Stomach (tissue), 9 donors: ENCODE results near the gene CARMIL1. TPM values are rescaled to one million over a fixed set of nuclear protein-coding genes. Genes with fewer than 3 reads are reported as not detected.

Experiments used
- DNase-seq, 2 donors: peaks; one replicate each; pipeline versions ENCODE4 v3.0.0 to v3.0.0-alpha.2; 2013 to 2019
- H3K27ac ChIP-seq, 5 donors: fragments of 200-600 bp in 4 of 5; sonication (generic) in 4 of 5; one replicate each; pipeline ENCODE4 v1.5.1; 2013 to 2019; ENCODE audit warnings: mild to moderate bottlenecking in 1 of 5, moderate library complexity in 1 of 5
- H3K27me3 ChIP-seq, 3 donors: fragments of 200-600 bp; sonication (generic); one replicate each; pipeline ENCODE4 v1.5.1; 2017 to 2019; ENCODE audit warnings: mixed run types in 1 of 3
- H3K36me3 ChIP-seq, 4 donors: fragments of 200-600 bp; sonication (generic); 1 replicate in 3 of 4; 2 replicates in 1 of 4; pipeline ENCODE4 v1.5.1; 2016 to 2019
- H3K4me1 ChIP-seq, 4 donors: fragments of 200-600 bp; sonication (generic); one replicate each; pipeline ENCODE4 v1.5.1; 2016 to 2019
- H3K4me3 ChIP-seq, 4 donors: fragments of 200-600 bp; sonication (generic) in 3 of 4; one replicate each; pipeline ENCODE4 v1.5.1; 2016 to 2019; ENCODE audit warnings: mild to moderate bottlenecking in 1 of 4
- H3K9me3 ChIP-seq, 4 donors: fragments of 200-600 bp; sonication (generic); one replicate each; pipeline ENCODE4 v1.5.1; 2016 to 2019
- EP300 ChIP-seq: sonication (generic); formaldehyde crosslinking; IDR thresholded peaks from one replicate; pipeline ENCODE4 v1.6.1; 2017; ENCODE audit warnings: antibody characterized with exemption
- POLR2A ChIP-seq, 4 donors: fragments of 450-650 bp; IDR thresholded peaks; one replicate each; pipeline ENCODE4 v1.6.1; 2016; ENCODE audit warnings: antibody characterized with exemption in 4 of 4, control low read depth in 2 of 4, mild to moderate bottlenecking in 1 of 4, moderate library complexity in 1 of 4
- POLR2AphosphoS5 ChIP-seq, 3 donors: sonication (generic); formaldehyde crosslinking; IDR thresholded peaks; one replicate each; pipeline ENCODE4 v1.6.1; 2016; ENCODE audit warnings: antibody characterized with exemption in 3 of 3
- WGBS, 5 donors: extraction: QIAGEN DNeasy Blood & Tissue Kit in 3 of 5; methylation state at CpG; one replicate each; pipeline versions ENCODE4 v1.1.5 to v1.1.7; 2013 to 2018; 5-methylcytosine and 5-hydroxymethylcytosine counted together
- intact Hi-C: fragments of 100-400 bp; cut with DNase I; formaldehyde crosslinking; loops from one replicate; pipeline ENCODE4 v1.15.1; 2023; ENCODE audit warnings: low total_unique reads
- polyA plus RNA-seq, 3 donors: library from polyadenylated mRNA; stranded (reverse); fragments of 200-250 nt; gene quantifications; one replicate each; pipeline ENCODE4 v1.2.3, GENCODE V29; 2013
- total RNA-seq, 5 donors: library from RNA; depleted of rRNA; stranded (reverse); fragments of >200 nt; gene quantifications; one replicate each; pipeline versions ENCODE4 v1.1.0 to v1.2.3, GENCODE V29; 2014 to 2016
- TF ChIP-seq, protein P1 (sequence below), 7 experiments: fragments of 450-650 bp in 4 of 7; fragments of 200-600 bp in 3 of 7; sonication (generic) in 3 of 7; IDR thresholded peaks; one replicate each; pipeline ENCODE4 v1.5.1; 2016 to 2019; ENCODE audit warnings: antibody characterized with exemption in 7 of 7, control low read depth in 2 of 7, mild to moderate bottlenecking in 1 of 7
- donor health status: healthy with polysubstance abuse.
- donor health status: Bipolar disorder and iron deficiency.
- donor health status: healthy.

CARMIL1 gene
- total and polyA plus RNA-seq, 8 donors: 10.5 to 42.7 (median 14.9) TPM

DNA sequence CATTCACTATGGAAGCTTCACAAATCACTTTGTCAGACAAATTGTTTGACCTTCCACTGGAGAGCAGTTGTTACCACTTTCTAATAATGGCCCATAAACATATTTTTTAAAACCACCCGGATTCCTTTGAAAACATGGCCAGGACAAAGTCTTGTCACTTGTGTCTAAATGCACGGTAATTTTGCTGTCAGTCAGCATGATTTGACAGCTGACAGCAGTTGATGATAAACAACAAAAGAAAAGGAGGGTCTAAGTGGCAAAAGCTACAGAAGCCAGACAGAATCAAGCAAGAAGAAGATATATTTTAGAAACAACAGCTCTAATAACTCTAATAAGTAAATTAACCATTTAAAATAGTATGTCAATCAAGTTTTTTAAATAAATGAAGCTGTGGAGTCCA lies 27.7 kb upstream of the CARMIL1 start:
- WGBS, 5 donors: 69 to 81% (median 72%) methylated on average over 2 of the region's 2 CpGs
- no peak overlapping the region for H3K27ac ChIP-seq
- H3K4me1 ChIP-seq: no peaks in the 10 kb centered on the region
- intact Hi-C loops: no loop called here
- H3K9me3 ChIP-seq: no peaks in the 10 kb centered on the region
- TF ChIP-seq POLR2AphosphoS5 (IDR thresholded peaks at IDR 0.05) (no peak), EP300 (no peak), POLR2A (IDR thresholded peaks at IDR 0.05) (no peak)
- TF ChIP-seq, protein P1, sequence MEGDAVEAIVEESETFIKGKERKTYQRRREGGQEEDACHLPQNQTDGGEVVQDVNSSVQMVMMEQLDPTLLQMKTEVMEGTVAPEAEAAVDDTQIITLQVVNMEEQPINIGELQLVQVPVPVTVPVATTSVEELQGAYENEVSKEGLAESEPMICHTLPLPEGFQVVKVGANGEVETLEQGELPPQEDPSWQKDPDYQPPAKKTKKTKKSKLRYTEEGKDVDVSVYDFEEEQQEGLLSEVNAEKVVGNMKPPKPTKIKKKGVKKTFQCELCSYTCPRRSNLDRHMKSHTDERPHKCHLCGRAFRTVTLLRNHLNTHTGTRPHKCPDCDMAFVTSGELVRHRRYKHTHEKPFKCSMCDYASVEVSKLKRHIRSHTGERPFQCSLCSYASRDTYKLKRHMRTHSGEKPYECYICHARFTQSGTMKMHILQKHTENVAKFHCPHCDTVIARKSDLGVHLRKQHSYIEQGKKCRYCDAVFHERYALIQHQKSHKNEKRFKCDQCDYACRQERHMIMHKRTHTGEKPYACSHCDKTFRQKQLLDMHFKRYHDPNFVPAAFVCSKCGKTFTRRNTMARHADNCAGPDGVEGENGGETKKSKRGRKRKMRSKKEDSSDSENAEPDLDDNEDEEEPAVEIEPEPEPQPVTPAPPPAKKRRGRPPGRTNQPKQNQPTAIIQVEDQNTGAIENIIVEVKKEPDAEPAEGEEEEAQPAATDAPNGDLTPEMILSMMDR (IDR thresholded peaks at IDR 0.05): no peak
- no peaks in the 10 kb centered on the region for H3K27me3 ChIP-seq
- H3K4me3 ChIP-seq: no peak overlapping the region
- DNase-seq: no peak
- H3K36me3 ChIP-seq: no peaks in the 10 kb centered on the region

DNA sequence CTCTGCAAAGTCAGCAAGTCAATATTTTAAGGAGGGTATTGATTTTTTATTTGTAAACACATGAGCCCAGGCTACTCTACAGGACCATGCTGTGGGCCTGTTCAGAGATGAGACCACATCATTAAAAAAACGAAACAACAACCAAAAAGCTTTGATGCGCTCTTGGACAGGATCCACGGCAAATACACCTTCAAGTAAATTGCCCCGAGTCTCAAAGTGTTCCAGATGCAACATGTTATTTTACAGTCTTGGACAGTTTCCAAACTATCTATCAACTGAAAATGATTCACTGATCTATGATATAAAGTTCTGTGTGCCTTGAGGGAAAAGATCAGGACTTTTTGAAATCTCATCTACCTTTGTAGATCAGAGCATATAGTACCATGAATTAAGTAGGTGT lies 25.8 kb upstream of the CARMIL1 start:
- DNase-seq: no peak
- no peak overlapping the region for H3K27ac ChIP-seq
- H3K36me3 ChIP-seq: no peaks in the 10 kb centered on the region
- intact Hi-C loops: no loop called here
- H3K4me3 ChIP-seq: no peak overlapping the region
- H3K27me3 ChIP-seq: no peaks in the 10 kb centered on the region
- 57 to 80% (median 68%) methylated on average over 4 of the region's 4 CpGs for WGBS, 5 donors
- H3K4me1 ChIP-seq: no peaks in the 10 kb centered on the region
- TF ChIP-seq POLR2A (IDR thresholded peaks at IDR 0.05) (no peak), EP300 (no peak), POLR2AphosphoS5 (IDR thresholded peaks at IDR 0.05) (no peak)
- no peaks in the 10 kb centered on the region for H3K9me3 ChIP-seq

DNA sequence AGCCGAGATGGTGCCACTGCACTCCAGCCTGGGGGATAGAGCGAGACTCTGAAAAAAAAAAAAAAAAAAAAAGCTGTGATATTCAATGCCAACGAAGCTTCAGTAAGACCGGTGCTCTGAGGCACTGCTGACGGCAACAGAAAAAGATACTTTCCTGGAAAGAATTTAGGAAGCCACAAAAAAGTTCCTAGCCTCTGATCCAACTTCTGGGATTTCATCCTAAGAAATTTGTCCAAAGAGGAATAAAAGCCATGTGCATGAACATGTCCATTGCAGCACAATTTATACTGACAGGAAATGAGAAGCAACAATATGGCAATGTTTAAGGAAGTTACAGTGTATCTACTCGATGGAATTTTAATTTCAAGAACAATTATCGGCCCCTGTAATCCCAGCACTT lies 24.5 kb upstream of the CARMIL1 start:
- intact Hi-C loops: no loop called here
- TF ChIP-seq, protein P1 (IDR thresholded peaks at IDR 0.05): no peak
- no peak for TF ChIP-seq POLR2AphosphoS5 (IDR thresholded peaks at IDR 0.05)
- TF ChIP-seq POLR2A (IDR thresholded peaks at IDR 0.05): no peak
- no peak for TF ChIP-seq EP300
- Histone ChIP-seq H3K4me1 (no peaks in the 10 kb centered on the region), H3K4me3 (no peak overlapping the region), H3K9me3 (no peaks in the 10 kb centered on the region), H3K36me3 (no peaks in the 10 kb centered on the region), H3K27ac (no peak overlapping the region), H3K27me3 (no peaks in the 10 kb centered on the region)
- no peak for DNase-seq
- WGBS, 5 donors: 87 to 95% (median 90%) methylated on average over 7 of the region's 7 CpGs

DNA sequence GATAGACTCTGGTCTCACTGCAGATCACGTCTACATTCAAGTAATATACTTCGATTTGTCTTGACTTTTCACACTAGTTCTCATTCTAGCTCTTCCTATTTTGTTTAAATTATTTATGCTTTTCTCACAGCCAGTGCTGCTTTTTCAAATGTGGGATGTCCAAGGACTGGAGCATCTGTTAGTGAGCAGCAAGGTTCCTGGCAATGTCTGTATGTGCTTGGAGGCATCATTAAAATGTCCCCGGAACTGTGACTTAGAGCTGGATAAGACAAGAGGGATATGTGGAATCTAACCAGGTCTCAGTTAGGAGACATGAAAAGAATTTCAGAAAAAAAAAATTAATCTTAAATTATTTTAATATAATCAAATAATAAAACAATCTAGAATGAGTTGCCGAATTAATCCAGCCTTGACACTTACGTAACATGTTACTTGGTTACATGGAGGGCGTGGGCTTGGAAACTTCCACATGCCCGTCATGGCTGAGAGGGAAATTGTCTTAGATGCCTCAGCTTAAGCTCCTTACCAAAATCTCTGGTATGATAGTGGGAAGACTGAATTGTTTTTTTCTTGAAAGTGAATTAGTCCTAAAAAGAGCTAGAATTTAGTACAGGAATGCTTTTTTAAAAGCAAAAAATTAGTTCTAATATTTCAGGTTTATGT lies 21.4 kb upstream of the CARMIL1 start:
- H3K4me3 ChIP-seq: no peak overlapping the region
- WGBS, 5 donors: 73 to 88% (median 79%) methylated on average over 7 of the region's 7 CpGs
- H3K36me3 ChIP-seq: no peaks in the 10 kb centered on the region
- TF ChIP-seq POLR2A (IDR thresholded peaks at IDR 0.05): no peak
- no peak for TF ChIP-seq POLR2AphosphoS5 (IDR thresholded peaks at IDR 0.05)
- no peak for TF ChIP-seq EP300
- TF ChIP-seq, protein P1 (IDR thresholded peaks at IDR 0.05): no peak
- intact Hi-C loops: no loop called here
- no peak overlapping the region for H3K27ac ChIP-seq
- DNase-seq: no peak
- no peaks in the 10 kb centered on the region for H3K9me3 ChIP-seq
- no peaks in the 10 kb centered on the region for H3K4me1 ChIP-seq
- H3K27me3 ChIP-seq: no peaks in the 10 kb centered on the region

DNA sequence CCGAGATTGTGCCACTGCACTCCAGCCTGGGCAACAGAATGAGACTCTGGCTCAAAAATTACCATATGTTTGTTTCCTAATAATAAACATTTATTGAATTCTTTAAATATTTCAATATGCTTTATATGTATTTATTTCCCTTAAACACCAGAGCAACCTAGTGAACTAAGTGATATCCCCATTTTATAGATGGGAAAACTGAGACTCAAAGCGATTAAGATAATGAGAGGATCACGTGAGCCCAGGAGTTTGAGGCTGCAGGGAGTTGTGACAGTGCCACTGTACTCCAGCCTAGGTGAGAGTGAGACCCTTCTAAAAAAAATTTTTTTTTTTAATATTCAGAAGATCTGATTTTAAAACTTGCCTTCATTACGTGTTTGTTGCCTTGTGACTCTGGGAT lies 19.4 kb upstream of the CARMIL1 start:
- intact Hi-C loops: no loop called here
- 89 to 93% (median 92%) methylated on average over 4 of the region's 4 CpGs for WGBS, 5 donors

More for the DNA sequence above, 19.4 kb upstream of the CARMIL1 start:
- Histone ChIP-seq H3K27me3 (no peaks in the 10 kb centered on the region), H3K36me3 (no peaks in the 10 kb centered on the region), H3K4me1 (no peaks in the 10 kb centered on the region), H3K27ac (no peak overlapping the region), H3K9me3 (no peaks in the 10 kb centered on the region), H3K4me3 (no peak overlapping the region)
- TF ChIP-seq POLR2A (IDR thresholded peaks at IDR 0.05) (no peak), EP300 (no peak), POLR2AphosphoS5 (IDR thresholded peaks at IDR 0.05) (no peak)
- TF ChIP-seq, protein P1 (IDR thresholded peaks at IDR 0.05): no peak
- no peak for DNase-seq
